ENCODE results near the gene GPRIN2.

- TF ChIP-seq CTCF (IDR thresholded peaks at IDR 0.05; ENCODE audit: insufficient read depth, low read depth, low read length) (no peak), EZH2 (IDR thresholded peaks at IDR 0.05; ENCODE audit: insufficient read depth, low read length) (no peak)
Observed at GRCh38 chr10:46552526-46553237, 3.8 kb downstream of the GPRIN2 start.

Data from astrocyte (in vitro differentiated cells and primary cell).